Loucy (cell line): ENCODE measurements around the gene CPAMD8.

Source experiments
- EZH2phosphoT487 ChIP-seq: fragments of 200-600 bp; IDR thresholded peaks from 2 replicates; pipeline ENCODE4 v1.6.1; 2018; ENCODE audit warnings: antibody characterized with exemption, mild to moderate bottlenecking, moderate library complexity, borderline replicate concordance
- TF ChIP-seq, protein P1 (sequence below): fragments of 200-600 bp; sonication (generic); conservative IDR thresholded peaks from 2 replicates; pipeline ENCODE4 v1.5.1; 2014; ENCODE audit warnings: mild to moderate bottlenecking, antibody characterized with exemption, low read length

DNA sequence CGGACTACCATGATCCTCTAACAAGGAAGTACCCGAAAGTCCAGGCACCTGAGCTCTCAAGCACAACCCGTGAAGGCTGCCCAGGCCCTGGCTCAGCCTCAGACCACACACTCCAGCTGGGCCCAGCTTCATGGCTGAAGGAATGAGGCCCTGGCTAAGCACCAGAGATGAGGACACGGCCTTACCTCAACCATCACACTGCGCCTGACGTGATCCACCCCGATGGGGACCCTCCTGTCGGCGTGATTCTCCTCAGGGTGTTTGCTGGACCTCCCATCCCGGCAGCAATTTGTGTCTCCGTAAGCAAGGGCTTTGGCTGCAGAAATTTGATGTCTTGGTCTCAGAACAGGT lies 81.3 kb downstream of the CPAMD8 start:
- TF ChIP-seq, protein P1, sequence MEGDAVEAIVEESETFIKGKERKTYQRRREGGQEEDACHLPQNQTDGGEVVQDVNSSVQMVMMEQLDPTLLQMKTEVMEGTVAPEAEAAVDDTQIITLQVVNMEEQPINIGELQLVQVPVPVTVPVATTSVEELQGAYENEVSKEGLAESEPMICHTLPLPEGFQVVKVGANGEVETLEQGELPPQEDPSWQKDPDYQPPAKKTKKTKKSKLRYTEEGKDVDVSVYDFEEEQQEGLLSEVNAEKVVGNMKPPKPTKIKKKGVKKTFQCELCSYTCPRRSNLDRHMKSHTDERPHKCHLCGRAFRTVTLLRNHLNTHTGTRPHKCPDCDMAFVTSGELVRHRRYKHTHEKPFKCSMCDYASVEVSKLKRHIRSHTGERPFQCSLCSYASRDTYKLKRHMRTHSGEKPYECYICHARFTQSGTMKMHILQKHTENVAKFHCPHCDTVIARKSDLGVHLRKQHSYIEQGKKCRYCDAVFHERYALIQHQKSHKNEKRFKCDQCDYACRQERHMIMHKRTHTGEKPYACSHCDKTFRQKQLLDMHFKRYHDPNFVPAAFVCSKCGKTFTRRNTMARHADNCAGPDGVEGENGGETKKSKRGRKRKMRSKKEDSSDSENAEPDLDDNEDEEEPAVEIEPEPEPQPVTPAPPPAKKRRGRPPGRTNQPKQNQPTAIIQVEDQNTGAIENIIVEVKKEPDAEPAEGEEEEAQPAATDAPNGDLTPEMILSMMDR, result no peak
- no peak for TF ChIP-seq EZH2phosphoT487
